OCI-M1 (cell line): ENCODE results near the gene ZNF18.
"Not testable (repeated sequence)": the region's sequence is repeated elsewhere in the genome, so short reads cannot be mapped to it uniquely, and the experiment has no call there.

Experiments used
- DNase-seq: peaks from one replicate; lab custom pipeline; 2025; lab: John Stamatoyannopoulos, UW

Gene ZNF18

DNA sequence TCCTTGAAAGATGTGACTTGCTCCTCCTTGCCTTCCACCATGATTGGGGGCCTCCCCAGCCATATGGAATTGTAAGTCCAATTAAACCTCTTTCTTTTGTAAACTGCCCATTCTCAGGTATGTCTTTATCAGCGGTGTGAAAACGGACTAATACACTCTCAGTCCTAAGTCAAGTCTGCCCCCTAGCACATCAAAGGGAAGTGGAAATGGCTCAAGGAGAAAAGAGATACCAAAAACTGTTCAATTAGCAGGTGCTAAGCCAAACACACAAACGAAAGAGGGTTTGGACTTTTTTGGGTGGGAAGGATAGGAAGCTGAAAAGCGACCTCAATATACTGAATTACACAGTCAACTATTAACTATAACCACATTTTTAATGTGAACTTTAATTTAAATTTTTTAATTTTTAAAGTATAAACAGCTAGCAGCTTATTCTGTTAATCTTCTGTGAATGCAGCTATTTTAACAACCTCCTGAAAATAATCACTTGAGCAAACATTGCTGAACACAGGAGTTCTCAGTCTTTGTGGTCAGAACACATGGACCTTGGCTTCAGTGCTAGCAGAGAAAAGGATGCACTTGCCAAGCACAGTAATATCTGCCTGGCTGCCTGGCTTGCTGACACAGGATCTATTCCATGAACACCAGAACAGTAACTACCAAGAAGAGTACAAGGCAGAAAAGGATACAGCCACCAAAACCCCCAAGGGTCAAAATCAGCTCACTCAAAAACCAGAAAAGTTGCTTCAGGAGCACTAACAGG is 10.9 kb downstream of the ZNF18 start:
- DNase-seq, result no peak

DNA sequence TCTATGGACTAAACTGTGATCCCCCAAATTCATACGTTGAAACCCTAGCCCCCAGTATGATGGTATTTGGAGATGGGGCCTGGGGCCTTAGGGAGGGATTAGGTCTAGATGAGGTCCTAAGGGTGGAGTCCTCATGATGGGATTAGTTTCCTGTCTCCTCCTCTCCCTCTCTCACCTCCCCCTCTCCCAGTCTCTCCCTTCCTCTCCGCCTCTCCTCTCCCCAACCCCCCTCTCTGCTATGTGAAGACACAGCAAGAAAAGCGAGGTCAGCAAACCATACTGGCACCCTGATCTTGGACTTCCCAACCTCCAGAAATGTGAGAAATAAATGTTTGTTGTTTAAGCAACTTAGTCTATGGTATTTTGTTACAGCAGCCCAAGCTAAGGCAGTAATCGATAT is 15.4 kb downstream of the ZNF18 start:
- no peak for DNase-seq

DNA sequence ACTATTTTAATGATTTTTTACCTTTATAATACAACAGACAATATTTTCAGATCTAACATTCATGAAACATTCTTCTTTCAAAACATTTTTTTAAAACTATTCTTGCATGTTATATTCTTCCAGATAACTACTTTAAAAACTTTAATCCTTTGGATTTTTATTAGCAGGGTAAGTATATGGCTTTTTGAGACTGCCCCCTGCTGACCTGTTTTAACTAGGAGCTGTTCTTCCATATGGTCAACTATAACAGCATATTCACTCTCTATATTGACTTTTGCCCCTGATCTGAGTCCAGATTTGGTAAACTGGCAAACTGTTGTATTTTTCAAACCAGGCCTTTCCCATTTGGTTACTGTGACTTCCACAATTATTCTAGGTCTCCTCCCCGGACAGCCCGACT is 16.5 kb downstream of the ZNF18 start:
- DNase-seq, result peak; percentile 1

DNA sequence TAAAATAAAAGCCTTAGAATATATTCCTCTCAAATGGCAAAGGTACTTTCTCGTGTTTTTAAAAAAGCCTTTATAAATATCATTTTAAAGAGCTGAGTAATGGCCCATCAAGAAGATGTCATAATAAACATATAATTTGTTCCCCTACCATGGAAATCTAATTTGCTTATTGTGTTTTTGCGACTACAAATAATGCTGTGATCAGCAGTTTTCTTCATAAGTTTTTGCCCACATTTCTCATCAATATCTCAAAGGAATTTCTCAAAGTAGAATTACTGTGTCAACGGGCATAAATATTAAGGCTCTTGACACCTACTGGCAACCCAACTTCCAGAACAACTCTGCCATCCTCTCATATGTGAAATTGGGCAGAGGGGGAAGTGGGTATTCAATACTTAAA is 17.5 kb downstream of the ZNF18 start:
- DNase-seq, result no peak

DNA sequence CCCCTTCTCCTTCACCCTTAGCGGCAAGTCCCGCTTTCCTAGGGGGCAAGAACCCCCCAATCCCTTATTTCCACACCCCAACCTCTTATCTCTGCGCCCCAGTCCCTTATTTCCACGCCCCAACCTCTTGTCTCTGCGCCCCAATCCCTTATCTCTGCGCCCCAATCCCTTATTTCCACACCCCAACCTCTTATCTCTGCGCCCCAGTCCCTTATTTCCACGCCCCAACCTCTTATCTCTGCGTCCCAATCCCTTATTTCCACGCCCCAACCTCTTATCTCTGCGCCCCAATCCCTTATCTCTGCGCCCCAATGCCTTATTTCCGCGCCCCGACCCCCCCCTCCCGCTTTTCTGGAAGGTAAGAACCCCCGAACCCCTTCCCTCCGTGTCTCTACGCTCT is 24.5 kb downstream of the ZNF18 start:
- DNase-seq, result not testable (repeated sequence)

DNA sequence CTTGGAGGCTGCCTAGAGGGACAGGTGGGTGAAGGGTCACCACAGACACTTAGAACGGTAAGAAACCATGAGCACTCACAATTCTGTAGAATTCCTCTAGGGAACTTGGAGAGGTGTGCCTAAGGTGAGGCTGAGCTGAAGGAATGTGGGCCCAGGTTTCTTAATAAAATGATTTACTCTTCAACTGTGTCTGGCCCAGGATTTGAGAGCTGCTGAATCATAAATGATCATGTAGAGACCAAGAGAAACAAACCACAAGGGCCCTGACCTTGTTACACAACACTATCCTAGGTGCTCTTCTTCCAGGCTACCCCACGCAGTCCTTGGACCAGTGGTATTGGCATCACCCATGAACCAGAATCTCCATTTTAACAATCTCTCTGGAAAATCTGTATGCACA is 27.7 kb downstream of the ZNF18 start:
- no peak for DNase-seq

DNA sequence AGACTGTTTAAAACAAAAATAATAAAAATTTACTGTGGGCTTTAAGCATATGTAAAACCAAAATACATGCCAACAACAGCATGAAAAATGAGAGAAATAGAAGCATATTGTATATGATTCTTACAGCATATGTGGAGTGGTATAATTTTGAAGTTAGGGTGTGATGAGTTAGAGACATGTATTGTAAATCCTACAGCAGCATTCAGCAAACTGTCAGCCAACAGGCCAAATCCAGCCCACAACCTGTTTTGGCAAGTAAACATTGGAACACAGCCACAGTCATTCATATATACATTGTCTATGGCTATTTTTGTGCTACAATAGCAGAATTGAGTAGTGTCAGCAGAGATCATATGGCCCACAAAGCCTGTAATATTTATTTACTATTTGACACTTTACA is 42.3 kb downstream of the ZNF18 start:
- DNase-seq, result no peak

DNA sequence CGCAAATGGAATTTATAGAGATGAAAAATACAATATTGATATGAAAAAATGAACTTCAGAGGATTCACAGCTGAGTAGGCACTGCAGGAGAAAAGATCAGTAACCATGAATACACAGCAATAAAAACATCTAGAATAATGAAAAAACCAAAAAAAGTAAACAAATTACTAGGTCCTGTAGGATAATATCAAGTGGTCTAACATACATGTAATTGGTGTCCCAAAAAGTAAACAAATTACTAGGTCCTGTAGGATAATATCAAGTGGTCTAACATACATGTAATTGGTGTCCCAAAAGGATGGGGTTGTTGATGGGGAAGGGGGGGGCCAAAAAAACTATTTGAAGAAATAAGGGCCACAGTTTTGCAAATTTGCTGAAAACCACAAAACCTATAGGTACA is 43.4 kb downstream of the ZNF18 start:
- DNase-seq, result no peak

DNA sequence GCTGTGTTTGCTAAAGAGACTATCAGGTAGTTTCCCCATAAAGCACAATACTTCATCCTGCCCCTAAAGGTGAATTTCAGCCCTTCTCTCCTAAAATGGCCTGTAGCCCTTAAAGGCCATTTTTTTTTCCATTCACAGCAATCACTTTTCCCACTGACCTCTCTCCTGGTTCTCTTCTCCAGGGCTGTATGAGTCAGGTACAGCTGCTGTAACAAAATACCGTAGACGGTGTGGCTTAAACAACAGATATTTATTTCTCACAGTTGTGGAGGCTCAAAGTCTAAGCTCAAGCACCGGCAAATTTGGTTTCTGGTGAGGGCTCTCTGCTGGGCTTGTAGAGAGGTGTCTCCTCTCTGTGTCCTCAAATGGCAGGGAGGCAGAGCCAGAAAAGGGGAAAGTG is 44.7 kb downstream of the ZNF18 start:
- no peak for DNase-seq

DNA sequence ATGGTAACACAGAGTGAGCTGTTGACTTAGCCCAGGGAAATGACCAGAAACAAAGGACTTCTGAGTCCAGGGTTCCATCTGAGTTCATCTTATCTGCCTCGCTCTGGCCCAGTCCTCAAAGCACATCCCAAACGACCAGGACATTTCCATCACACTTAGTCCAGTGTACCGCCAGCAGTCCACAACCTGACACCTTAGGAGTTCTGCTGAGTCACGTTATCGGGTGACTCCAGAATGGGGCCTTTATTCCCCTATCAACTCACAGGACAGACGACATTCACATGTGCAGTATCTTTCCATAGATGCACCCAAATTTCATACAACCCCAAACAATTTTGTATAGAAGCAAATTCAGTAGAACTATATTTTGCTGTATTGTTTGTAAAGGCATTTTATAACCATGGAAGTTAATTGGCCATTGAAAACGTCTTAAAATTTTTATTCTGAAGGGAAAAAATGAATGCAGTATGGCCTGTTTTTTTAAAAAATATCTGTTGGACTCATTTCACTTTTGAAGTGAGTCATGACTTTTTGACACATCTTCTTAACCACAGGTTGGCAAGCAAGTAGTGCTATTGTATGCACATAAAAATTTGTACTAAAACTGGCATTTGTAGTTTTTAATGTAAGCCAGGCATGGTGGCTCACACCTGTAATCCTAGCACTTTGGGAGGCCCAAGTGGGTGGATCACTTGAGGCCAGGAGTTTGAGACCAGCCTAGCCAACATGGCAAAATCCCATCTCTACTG is 46.3 kb downstream of the ZNF18 start:
- DNase-seq, result no peak

DNA sequence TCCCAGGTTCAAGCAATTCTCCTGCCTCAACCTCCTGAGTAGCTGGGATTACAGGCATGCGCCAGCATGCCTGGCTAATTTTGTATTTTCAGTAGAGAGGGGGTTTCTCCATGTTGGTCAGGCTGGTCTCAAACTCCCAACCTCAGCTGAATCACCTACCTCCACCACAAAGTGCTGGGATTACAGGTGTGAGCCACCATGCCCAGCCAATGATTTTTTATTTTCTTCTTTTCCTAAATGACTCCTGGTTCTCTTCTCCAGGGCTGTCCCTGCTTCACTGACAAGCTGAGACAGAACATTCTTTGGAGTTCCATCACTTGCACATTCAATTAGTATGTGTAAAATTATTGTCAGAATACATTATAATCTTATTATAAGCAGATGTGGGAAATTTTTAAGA is 47.7 kb downstream of the ZNF18 start:
- not testable (repeated sequence) for DNase-seq

DNA sequence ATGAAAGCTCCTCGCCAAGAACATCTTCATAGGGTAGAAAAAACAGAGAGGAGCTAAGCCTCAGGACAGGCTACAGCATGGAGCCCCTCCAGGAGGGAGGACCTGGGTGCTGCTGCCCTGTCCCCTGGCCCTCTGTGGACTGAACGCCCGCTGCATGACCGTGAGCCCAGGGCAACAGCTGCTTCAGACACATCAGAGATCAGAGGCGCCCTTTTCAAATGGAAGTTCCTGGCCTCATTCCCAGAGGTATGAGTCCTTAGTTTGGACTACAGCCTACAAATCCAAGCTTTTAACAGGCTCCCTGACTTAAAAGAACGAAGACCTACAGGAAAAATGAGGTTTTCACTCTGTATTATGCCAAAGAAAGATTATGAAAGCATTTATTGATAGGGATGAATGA is 48.5 kb downstream of the ZNF18 start:
- DNase-seq, result no peak

DNA sequence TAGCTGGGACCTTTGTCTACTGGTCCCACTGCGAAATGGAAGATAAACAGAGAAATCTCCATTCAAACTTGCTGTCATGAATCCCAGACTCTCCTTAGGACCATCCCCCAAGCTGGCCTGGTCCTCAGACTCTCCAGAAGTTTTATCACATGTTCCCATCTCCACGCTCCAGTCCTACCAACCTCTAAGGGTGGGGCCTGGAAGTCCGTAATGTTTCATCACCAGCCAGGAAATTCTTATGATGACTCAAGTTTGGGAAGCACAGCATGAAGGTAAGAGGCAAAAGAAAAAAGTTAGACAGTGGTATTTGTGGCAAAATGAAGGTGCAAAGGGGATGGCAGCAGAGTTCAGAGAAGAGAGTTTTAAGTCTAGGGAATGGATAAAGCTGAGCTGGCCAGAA is 52.7 kb downstream of the ZNF18 start:
- DNase-seq, result no peak

DNA sequence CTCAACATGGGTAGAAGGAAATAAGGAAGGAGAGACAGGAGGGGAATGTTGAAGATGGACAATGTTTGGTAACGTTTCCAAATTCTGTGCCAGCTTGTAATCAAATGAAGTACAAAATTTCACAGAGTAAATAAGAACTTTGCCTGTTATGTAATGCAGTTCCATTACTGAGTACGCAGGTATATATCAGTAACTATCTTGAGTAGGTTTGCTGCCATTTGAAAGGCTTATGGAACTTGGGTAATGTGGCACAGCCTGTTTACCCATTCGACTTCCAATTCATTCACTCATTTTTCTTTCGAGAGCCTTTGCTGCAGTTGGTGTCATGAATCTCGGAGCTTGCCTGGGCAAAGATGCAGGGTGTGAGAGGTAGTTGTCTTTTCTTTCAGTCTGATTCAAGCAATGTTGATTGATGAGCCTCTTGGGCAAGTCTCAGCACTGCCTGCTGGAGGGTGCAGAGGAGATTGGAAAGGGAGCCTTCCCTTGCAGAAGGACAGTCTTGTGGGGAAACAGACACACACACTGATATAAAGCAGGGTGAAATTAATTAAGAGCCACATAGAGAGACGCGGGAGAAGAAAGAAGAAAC is 53.4 kb downstream of the ZNF18 start:
- DNase-seq, result no peak

DNA sequence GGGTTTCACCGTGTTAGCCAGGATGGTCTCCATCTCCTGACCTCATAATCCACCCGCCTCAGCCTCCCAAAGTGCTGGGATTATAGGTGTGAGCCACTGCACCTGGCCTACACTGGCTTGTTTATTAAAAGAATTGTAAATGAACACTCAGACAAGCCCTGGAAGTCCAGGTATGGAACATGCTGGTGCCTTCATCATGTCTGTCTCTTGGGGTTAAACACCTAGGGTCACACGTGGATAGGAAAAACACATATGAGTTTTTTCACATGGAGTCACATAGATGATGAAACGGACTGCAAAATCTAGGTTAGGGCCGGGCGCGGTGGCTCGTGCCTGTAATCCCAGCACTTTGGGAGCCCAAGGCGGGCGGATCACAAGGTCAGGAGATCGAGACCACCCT is 54.2 kb downstream of the ZNF18 start:
- not testable (repeated sequence) for DNase-seq

DNA sequence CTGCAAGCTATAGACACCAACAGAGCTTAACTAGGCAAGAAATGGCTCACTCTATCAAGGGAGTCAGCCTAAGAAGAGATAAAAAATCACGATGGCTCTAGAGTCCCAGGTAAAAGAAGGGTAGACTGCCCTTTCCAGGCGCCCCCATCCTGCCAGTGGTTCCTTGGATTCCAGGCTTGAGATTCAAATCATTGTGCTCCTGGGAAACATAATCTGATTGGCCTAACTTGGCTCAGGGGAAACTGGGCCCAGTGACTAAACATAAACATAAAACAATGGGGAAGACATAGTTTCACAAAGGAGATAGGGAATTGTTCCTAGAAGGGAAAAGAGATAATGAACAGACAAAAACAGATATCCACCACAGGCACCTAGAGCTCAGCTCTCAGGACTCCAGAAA is 56.4 kb downstream of the ZNF18 start:
- DNase-seq, result no peak

DNA sequence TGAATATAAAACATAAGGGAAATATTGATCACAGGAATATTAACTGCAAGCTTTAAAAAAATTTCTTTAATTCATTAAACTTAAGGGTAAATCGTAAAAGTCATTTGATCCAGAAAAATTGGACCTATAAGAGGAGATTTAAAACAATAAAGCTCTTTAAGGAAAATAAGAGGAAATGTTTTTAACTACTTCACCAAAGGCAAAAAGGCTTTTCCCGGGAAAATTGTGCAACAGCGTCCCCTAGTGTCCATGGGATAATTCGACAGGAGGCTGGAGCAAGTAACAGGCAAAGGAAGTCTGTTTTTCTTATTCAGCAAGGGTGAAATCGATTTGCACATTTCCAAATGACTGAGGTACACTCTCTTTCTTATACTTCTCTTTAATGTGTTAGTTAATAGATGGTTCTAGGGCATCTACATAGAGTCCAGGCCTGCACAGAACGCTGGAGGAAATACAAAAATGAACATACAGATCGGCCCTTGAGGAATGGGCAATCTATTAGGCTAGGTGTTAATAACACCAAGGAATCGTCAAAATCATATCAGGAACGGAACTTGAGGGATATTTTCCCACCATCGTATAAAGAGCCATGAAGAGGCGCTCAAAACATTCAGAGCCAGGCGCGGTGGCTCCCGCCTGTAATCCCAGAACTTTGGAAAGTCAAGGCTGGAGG is 61.4 kb downstream of the ZNF18 start:
- peak; percentile 78 for DNase-seq

DNA sequence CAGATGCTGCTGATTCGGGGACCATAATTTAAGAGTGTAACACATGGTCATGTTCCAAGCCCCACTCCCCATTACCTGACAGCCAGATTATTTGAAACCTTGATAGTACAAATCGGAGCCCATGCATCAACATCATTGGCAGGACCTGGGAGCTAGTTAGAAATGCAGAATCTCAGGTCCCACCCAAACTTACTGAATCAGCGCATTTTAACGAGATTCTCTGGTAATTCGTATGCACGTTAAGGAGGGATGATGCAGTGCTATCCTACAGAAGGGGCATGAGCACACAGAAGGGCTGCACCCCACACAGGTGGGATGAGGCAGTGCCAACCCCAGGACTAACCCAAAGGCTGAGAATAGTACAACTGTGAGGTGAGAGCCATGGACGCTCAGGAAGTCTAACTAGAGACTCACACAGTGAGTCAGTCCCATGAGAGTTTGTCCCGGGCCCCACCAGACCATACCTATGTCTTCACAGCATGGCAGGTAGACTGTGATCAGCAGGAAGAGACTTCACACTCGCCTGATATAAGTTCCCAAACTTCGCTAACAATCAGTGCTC is 64.9 kb downstream of the ZNF18 start:
- no peak for DNase-seq

DNA sequence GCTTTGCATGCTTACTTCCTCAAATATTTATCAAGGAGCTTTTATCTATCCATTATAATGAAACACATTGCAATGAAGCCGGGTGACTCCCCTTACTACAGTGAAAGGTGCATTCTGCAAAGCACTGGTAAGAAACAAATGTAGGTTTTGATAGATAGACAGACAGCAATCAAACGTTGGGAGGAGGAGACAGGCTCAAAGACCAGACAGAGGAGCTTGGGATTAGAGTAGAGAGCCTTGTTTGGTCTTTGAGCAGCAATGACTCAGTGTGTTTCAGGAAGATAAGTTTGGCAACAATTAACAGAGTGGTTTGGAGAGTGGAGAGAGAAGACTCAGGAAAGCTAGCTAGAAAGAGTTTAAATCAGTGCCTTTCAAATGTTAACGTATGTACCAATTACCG is 68.8 kb downstream of the ZNF18 start:
- DNase-seq, result peak; percentile 89
